SU-DHL-6 (cell line): ENCODE data around the gene TRIM54.

Experiments
- EZH2phosphoT487 ChIP-seq: fragments of 200-600 bp; sonication (generic), shearing (Covaris generic); conservative IDR thresholded peaks from 2 replicates; pipeline ENCODE4 v1.6.1; 2018; ENCODE audit warnings: mild to moderate bottlenecking, antibody characterized with exemption, low read length, moderate library complexity, mixed read lengths
- TF ChIP-seq, protein P1 (sequence below): fragments of 200-600 bp; sonication (generic); IDR thresholded peaks from one replicate; pipeline ENCODE4 v1.5.1; 2017; ENCODE audit warnings: antibody characterized with exemption, mild to moderate bottlenecking, low read length, moderate library complexity; ENCODE audit not compliant: insufficient read depth, poor library complexity, severe bottlenecking

DNA sequence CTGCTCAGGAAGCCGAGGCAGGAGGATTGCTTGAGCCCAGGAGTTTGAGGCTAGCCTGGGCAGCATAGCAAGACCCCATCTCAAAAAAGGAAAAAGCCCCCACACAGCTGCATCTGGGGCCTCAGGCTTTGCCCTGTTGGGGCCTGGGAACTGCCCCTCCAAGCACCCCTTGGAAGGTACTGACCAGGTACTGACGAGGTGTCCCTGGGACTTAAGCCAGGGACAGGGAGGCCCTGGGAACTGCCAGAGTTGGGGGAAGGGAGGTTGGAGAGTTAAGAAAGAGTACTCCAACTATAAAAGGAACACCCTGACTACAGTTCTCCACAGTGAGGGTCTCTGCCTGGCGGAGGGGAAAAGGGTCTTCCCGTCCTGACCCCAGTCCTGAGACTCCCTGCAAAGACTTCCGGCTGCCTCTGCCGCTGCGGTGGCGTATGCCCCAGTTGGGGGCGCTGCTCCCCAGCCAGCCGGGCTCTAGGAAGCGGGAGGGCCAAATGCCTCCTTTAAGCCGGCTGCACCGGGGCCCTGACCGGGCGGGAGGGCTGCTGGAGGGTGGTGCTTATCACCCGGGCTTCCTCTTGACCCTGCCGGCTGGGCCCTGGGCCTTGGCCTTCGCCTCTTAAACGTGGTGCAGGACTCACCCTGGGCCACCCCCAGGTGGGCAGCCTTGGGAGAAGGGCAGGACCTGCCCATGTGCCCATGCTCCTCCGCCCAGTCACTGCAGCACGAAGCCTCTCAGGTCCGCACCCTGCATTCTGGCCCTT, 32.2 kb upstream of the TRIM54 start:
- TF ChIP-seq, protein P1, sequence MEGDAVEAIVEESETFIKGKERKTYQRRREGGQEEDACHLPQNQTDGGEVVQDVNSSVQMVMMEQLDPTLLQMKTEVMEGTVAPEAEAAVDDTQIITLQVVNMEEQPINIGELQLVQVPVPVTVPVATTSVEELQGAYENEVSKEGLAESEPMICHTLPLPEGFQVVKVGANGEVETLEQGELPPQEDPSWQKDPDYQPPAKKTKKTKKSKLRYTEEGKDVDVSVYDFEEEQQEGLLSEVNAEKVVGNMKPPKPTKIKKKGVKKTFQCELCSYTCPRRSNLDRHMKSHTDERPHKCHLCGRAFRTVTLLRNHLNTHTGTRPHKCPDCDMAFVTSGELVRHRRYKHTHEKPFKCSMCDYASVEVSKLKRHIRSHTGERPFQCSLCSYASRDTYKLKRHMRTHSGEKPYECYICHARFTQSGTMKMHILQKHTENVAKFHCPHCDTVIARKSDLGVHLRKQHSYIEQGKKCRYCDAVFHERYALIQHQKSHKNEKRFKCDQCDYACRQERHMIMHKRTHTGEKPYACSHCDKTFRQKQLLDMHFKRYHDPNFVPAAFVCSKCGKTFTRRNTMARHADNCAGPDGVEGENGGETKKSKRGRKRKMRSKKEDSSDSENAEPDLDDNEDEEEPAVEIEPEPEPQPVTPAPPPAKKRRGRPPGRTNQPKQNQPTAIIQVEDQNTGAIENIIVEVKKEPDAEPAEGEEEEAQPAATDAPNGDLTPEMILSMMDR = peak; percentile 81
- TF ChIP-seq EZH2phosphoT487 = no peak
